GM23338 (cell line): Measurements from ENCODE around the gene GJA1.

Experiments used
- CREB1 ChIP-seq: fragments of 250-450 bp; sonication (Bioruptor Pico); IDR thresholded peaks from 2 replicates; pipeline ENCODE4 v1.5.0; 2020; ENCODE audit warnings: low read depth, mild to moderate bottlenecking, moderate library complexity
- EZH2 ChIP-seq: fragments of 200-600 bp; sonication (generic); IDR thresholded peaks from one replicate; pipeline ENCODE4 v1.8.0; 2017; ENCODE audit warnings: antibody characterized with exemption, mild to moderate bottlenecking, low read depth; ENCODE audit not compliant: unreplicated experiment
- POLR2AphosphoS5 ChIP-seq: IDR thresholded peaks from 2 replicates; pipeline ENCODE4 v1.6.1; 2016; ENCODE audit warnings: antibody characterized with exemption, low read depth
- TF ChIP-seq, protein P1 (sequence below), 2 experiments: fragments of 200-600 bp in 1 of 2; sonication (generic) in 1 of 2; conservative IDR thresholded peaks; 2 replicates each; pipeline versions ENCODE4 v1.5.1 to v1.6.1; 2016 to 2017; ENCODE audit warnings: antibody characterized with exemption in 2 of 2, low read depth in 2 of 2, mild to moderate bottlenecking in 2 of 2, moderate library complexity in 1 of 2

DNA sequence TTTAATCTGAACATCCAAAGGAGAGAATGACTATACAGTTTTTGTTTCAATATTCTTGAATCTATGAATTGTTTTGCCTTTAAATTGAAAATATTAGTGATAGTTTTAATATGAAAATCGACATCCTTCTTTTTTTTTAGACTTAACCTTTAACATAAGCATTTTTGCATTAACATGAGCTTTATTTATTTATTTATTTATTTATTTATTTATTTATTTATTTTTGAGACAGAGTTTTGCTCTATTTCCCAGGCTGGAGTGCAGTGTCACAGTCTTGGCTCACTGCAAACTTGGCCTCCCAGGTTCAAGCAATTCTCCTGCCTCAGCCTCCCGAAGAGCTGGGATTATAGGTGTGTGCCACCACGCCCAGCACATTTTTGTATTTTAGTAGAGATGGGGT, 27.6 kb downstream of the GJA1 start:
- no peak for TF ChIP-seq POLR2AphosphoS5
- TF ChIP-seq EZH2: no peak
- TF ChIP-seq, protein P1, sequence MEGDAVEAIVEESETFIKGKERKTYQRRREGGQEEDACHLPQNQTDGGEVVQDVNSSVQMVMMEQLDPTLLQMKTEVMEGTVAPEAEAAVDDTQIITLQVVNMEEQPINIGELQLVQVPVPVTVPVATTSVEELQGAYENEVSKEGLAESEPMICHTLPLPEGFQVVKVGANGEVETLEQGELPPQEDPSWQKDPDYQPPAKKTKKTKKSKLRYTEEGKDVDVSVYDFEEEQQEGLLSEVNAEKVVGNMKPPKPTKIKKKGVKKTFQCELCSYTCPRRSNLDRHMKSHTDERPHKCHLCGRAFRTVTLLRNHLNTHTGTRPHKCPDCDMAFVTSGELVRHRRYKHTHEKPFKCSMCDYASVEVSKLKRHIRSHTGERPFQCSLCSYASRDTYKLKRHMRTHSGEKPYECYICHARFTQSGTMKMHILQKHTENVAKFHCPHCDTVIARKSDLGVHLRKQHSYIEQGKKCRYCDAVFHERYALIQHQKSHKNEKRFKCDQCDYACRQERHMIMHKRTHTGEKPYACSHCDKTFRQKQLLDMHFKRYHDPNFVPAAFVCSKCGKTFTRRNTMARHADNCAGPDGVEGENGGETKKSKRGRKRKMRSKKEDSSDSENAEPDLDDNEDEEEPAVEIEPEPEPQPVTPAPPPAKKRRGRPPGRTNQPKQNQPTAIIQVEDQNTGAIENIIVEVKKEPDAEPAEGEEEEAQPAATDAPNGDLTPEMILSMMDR (conservative IDR thresholded peaks at IDR 0.05; ENCODE audit: low read depth in 2 of 2): no peak
- no peak for TF ChIP-seq CREB1 (CRISPR knock-in tag)
